MM.1S (cell line): ENCODE measurements around the gene METTL27.

Experiments used
- EZH2 ChIP-seq: fragments of 300-600 bp; sonication (generic); optimal IDR thresholded peaks from 2 replicates; pipeline ENCODE3; 2017; ENCODE audit warnings: low read depth, mild to moderate bottlenecking, antibody characterized with exemption, low read length, mixed read lengths
- EZH2phosphoT487 ChIP-seq: fragments of 300-600 bp; sonication (generic); IDR thresholded peaks from 2 replicates; pipeline ENCODE4 v1.6.1; 2018; ENCODE audit warnings: antibody characterized with exemption, low read length
- TF ChIP-seq, protein P1 (sequence below): fragments of 300-600 bp; sonication (generic); IDR thresholded peaks from 2 replicates; pipeline ENCODE4 v1.5.1; 2016; ENCODE audit warnings: antibody characterized with exemption, low read length, mixed read lengths

GRCh38 chr7:73839290-73839689 is 3.0 kb downstream of the METTL27 start:
- no peak for TF ChIP-seq EZH2
- TF ChIP-seq, protein P1, sequence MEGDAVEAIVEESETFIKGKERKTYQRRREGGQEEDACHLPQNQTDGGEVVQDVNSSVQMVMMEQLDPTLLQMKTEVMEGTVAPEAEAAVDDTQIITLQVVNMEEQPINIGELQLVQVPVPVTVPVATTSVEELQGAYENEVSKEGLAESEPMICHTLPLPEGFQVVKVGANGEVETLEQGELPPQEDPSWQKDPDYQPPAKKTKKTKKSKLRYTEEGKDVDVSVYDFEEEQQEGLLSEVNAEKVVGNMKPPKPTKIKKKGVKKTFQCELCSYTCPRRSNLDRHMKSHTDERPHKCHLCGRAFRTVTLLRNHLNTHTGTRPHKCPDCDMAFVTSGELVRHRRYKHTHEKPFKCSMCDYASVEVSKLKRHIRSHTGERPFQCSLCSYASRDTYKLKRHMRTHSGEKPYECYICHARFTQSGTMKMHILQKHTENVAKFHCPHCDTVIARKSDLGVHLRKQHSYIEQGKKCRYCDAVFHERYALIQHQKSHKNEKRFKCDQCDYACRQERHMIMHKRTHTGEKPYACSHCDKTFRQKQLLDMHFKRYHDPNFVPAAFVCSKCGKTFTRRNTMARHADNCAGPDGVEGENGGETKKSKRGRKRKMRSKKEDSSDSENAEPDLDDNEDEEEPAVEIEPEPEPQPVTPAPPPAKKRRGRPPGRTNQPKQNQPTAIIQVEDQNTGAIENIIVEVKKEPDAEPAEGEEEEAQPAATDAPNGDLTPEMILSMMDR: no peak
- no peak for TF ChIP-seq EZH2phosphoT487
